Endometrial microvascular endothelial cells (primary cell): ENCODE measurements around the gene ACTMAP. TPM values are rescaled to one million over a fixed set of nuclear protein-coding genes. Genes with fewer than 3 reads are reported as not detected.

Experiments used
- in situ Hi-C: cut with HindIII; loops from 2 replicates; pipeline ENCODE4 v1.10.0; 2017; ENCODE audit warnings: low sequenced_read_pairs, low pct_unique_long_range_greater_than_20kb; ENCODE audit errors: inconsistent ontology term
- total RNA-seq: library from RNA; depleted of rRNA; stranded (reverse); fragments of >200 nt; gene quantifications from one replicate; pipeline ENCODE4 v1.2.3, GENCODE V29; 2015; ENCODE audit errors: inconsistent ontology term

ACTMAP gene
- total RNA-seq, 1 donor from 2014 or later: 2.0 TPM

- in situ Hi-C loops: no loop called here
These were observed 26.0 kb downstream of the ACTMAP start for GRCh38 chr19:40724315-40724714.

GRCh38 chr19:40723661-40724254 is 26.5 kb downstream of the ACTMAP start:
- in situ Hi-C loops: no loop called here

DNA sequence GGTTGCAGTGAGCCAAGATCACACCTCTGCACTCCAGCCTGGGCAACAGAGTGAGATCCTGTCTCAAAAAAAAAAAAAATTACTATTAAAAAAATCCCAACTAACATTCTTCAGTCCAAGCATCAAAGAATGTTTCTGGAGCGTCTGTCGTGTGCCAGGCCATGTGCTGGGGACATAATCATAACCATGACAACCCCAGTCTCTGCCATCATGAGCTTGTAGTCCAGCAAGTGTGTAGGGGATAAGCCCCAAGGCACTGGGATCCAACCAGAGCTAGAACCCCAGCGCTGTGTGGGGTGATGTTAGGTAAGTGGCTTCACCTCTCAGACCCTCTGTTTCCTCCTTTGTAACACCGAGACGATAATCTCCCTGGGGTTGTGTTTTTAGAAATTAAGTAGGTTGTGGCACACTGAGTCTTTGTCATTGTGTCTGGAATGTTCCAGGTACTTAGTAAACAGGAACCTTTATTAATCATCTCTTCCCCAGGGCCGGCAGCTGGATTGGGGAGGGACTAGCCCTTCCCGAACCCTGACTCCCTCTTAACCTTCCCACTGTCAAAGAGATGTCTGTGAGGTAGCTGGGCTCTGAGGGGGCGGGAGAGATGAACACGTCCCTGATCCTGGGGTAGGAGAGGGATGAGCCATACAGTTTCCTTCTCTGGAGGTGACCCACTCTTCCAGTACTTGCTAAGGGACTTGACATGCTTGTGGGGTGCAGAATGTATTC is 28.2 kb downstream of the ACTMAP start:
- in situ Hi-C loops: no loop called here

- in situ Hi-C loops: no loop called here
These were observed 29.2 kb downstream of the ACTMAP start for GRCh38 chr19:40721140-40721486.

- in situ Hi-C loops: no loop called here
These were observed 30.8 kb downstream of the ACTMAP start for GRCh38 chr19:40719414-40719894.

DNA sequence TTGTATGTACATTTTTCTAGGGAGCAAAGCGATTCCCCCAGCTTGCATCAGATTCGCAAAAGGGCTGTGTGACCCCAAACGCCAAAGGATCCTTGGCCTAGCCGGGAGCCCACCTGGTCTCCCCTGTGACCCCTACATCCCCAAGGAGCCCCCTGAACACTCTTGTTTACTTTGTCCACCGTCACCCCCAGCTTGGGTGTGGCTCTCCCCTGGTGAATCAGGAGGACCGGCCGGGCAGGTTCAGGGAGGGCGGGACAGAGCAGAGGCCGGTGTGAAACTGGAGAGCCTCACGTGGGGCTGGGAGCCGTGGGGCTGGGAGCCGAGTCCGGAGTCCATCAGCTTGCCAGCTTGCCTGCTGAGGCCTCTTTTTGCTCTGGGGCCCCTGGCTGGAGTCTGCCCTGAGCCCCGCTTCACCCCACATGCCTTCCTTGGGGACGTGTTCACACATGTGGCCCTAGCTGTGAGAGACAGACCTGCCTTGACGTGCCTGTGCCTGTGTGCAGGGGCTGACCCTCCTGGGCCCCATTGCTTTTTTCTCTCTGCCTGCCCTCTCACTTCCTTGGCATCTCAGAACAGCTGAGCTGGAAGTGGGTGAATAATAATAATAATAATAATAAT is 31.4 kb downstream of the ACTMAP start:
- in situ Hi-C loops: no loop called here

DNA sequence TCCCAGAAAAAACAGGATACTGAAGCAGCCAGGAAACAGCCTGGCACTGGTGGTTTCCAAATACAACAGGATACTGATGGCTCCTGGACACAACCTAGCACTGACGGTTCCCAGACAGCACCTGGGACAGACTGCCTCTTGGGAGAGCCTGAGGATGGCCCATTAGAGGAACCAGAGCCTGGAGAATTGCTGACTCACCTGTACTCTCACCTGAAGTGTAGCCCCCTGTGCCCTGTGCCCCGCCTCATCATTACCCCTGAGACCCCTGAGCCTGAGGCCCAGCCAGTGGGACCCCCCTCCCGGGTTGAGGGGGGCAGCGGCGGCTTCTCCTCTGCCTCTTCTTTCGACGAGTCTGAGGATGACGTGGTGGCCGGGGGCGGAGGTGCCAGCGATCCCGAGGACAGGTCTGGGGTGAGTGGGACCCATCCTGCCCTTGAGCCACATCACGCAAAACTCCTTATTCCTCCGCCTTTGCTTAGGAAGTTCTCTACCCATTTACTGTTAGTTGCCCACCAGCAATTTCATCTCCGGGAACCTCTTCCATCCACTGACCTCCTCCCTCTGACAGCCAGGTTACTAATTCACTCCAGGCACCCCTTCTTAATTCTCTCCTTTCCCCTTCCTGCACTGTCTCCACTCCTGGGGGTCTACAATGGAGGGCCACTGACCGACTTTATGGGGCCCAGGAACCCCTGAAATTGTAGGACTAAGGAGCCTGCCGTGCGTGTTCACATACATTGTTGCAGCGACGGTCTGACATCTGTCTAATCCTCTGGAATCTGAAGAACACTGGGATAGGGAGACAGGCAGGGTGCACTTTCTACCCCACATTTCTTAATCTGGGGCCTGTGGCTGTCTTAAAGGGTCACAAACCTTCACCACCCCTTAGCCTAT is 32.1 kb downstream of the ACTMAP start:
- in situ Hi-C loops: no loop called here

DNA sequence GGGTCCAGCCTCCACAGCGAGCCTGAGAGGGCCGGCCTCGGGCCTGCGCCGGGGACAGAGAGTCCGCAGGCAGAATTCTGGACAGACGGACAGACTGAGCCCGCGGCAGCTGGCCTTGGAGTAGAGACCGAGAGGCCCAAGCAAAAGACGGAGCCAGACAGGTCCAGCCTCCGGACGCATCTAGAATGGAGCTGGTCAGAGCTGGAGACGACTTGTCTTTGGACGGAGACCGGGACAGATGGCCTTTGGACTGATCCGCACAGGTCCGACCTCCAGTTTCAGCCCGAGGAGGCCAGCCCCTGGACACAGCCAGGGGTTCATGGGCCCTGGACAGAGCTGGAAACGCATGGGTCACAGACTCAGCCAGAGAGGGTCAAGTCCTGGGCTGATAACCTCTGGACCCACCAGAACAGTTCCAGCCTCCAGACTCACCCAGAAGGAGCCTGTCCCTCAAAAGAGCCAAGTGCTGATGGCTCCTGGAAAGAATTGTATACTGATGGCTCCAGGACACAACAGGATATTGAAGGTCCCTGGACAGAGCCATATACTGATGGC is 32.9 kb downstream of the ACTMAP start:
- in situ Hi-C loops: no loop called here

DNA sequence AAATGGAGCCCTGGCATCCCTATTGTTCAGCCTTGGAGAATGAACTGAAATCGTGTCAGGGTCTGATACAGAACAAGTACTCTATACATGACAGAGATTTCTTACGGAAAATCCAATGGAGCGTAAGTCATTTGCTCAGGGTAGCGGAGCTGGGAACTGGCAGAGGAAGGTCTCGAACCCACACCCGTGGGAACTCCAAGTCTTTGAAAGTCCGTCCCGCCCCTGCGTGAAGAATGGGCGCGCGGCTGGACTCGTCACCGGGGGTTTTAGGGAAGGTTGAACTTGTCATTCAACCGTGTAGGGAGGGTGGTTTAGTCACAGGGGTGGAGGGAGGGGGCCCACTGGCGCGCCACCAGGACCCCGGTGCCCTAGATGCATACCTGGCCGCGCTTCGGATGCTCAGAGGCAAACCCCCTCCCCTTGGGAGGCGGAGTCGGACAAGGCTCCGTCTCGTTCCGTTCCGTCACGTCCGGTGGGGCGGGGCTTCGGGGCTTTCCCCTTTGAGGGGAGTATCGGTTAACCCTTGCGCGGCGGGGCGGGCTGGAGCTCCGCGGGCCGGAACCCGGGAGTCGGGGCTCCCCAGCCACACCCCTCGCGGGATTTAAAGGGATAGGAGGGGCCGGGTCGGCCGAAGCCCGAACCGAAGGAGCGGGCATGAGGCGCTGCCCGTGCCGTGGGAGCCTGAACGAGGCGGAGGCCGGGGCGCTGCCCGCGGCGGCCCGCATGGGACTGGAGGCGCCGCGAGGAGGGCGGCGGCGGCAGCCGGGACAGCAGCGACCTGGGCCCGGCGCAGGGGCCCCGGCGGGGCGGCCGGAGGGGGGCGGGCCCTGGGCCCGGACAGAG is 33.6 kb downstream of the ACTMAP start, which contains the start of the genes COQ8B and ITPKC:
COQ8B (minus strand) TSS at position 405 of the 843 bp plus-strand sequence. CDS start 2,254 bp downstream, outside the sequence.
ITPKC (plus strand) TSS at position 631 of the 843 bp plus-strand sequence; CDS start at position 655, 24 bp downstream.
- in situ Hi-C loops: no loop called here

- in situ Hi-C loops: no loop called here
These were observed 34.2 kb downstream of the ACTMAP start for GRCh38 chr19:40716031-40716481.

GRCh38 chr19:40714441-40715299 is 35.6 kb downstream of the ACTMAP start:
- in situ Hi-C loops: no loop called here

DNA sequence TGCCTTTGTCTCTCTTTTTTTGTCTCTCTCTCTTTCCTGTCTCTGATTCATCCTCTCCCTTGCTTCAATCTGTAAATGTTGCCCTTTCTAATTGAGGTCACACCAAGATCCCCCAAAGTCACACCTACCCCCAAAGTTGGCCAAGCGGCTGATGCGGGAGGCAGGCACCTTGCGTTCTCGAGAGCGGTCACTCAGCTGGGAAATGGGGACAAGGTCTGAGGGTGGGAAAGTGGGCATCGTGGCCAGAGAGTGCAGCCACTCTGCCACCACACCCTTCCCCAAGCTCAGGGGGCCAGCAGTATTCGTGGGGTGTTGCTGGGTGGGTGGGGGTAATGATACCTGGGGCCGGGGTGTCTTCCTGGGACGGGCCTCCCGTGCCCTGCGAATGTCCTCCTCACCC is 36.3 kb downstream of the ACTMAP start:
- in situ Hi-C loops: no loop called here

DNA sequence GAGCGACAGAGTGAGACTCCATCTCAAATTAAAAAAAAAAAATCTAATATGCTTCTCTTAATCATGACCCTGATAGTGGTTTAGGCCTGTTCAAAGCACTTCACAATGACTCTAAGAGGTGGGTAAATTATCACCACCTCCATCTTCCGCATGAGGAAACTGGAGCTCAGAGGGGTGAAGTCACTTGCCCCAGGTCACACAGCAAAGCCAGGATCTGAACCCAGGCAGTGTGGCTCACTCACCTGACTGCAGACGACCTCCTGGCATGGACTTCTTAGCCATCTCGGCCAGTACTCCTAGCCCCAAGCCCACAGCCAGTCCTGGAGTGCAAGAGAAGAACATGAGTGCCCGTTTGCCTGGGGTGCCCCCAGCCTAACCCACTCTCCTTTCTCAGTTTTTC is 40.5 kb downstream of the ACTMAP start:
- in situ Hi-C loops: no loop called here

- in situ Hi-C loops: no loop called here
These were observed 42.7 kb downstream of the ACTMAP start for GRCh38 chr19:40707615-40708014.

DNA sequence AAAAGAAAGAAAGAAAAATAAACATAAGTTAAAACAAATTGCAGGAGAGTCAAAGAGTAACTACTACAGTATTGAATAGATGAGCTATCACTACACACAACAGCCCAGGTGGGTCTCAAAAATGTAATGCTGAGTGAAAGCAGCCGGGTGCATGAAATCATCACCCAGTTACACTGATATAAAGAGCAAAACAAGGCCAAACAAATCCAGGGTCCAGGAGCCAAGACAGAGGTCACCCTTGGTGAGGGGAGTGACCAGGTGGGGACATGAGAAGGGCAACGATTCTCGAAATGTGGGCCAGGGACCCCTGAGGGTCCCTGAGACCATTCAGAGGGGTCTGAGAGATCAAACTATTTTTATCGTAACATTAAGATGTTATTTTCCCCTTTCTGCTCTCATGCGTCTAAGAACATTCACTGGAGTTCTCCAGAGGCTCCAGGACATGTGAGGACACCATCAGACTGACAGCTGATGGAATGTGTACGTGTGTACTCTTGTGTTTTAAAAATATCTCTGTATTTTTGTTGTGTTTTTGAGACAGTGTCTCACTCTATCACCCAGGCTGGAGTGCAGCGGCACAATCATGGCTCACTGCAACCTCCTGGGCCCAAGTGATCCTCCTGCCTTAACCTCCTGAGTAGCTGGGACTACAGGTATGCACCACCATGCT is 44.2 kb downstream of the ACTMAP start:
- in situ Hi-C loops: no loop called here

DNA sequence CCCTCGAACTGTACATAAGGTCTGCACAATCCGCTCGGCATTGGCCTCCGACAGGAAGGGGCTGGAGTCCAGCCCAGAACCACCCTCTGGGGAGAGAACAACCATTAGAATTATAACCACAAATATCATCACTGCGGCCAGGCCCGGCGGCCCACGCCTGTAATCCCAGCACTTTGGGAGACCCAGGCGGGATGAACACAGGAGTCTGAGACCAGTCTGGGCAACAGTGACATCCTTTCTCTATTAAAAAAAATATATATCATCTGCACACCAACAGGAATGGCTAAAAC is 45.0 kb downstream of the ACTMAP start:
- in situ Hi-C loops: no loop called here
